ENCODE data around the gene PHF12. TPM values are rescaled to one million over a fixed set of nuclear protein-coding genes. Genes with fewer than 3 reads are reported as not detected.

Gene PHF12
- total and polyA plus RNA-seq, 9 donors, result 22.7 to 62.7 (median 48.6) TPM

DNA sequence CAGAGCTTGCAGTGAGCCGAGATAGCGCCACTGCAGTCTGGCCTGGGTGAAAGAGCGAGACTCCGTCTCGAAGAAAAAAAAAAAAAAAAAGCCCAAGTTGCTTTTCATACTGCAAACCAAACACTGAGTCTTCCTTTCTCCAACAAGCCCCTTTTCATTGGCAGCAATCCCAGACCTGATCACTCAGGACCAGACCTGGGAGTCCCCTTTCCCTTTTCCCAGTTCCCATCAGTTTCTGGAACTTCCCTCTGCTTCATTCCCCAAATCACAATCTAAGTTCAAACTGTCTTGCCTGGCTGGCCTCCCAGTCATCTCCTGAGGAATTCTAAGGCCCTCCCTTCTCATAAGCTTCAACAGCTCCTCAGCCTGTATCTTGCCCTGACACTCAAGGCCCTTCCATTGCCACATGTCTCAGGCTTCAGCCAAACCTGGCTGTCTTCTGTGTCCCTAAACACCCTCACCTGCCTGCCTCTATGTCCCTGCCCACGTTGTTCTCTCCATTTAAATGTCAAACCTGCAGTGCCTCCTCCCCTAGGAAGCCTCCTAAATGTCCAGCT is 11.8 kb upstream of the PHF12 start:
- Histone ChIP-seq H3K36me3 (no peaks in the 10 kb centered on the region), H3K9me3 (no peaks in the 10 kb centered on the region), H3K27me3 (no peaks in the 10 kb centered on the region), H3K27ac (no peak overlapping the region), H3K4me3 (no peak overlapping the region), H3K4me1 (ENCODE audit: insufficient read depth) (peaks cover 3% of the 10 kb centered on the region)
- WGBS, 3 donors, result 32 to 51% (median 35%) methylated on average over 6 of the region's 6 CpGs
- TF ChIP-seq, protein P1, sequence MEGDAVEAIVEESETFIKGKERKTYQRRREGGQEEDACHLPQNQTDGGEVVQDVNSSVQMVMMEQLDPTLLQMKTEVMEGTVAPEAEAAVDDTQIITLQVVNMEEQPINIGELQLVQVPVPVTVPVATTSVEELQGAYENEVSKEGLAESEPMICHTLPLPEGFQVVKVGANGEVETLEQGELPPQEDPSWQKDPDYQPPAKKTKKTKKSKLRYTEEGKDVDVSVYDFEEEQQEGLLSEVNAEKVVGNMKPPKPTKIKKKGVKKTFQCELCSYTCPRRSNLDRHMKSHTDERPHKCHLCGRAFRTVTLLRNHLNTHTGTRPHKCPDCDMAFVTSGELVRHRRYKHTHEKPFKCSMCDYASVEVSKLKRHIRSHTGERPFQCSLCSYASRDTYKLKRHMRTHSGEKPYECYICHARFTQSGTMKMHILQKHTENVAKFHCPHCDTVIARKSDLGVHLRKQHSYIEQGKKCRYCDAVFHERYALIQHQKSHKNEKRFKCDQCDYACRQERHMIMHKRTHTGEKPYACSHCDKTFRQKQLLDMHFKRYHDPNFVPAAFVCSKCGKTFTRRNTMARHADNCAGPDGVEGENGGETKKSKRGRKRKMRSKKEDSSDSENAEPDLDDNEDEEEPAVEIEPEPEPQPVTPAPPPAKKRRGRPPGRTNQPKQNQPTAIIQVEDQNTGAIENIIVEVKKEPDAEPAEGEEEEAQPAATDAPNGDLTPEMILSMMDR (IDR thresholded peaks at IDR 0.05), result no peak
- TF ChIP-seq EP300 (IDR thresholded peaks at IDR 0.05) (no peak), POLR2A (IDR thresholded peaks at IDR 0.05) (no peak)
- intact Hi-C loops (cut with DNase I), result loop anchor here in 3 of 4 donors (5.0 to 10.0 kb wide), 3 partner anchors 62 to 562 kb away; no protein-coding TSS in a partner anchor
- DNase-seq, result peak in 1 of 5 donors; percentile 9

DNA sequence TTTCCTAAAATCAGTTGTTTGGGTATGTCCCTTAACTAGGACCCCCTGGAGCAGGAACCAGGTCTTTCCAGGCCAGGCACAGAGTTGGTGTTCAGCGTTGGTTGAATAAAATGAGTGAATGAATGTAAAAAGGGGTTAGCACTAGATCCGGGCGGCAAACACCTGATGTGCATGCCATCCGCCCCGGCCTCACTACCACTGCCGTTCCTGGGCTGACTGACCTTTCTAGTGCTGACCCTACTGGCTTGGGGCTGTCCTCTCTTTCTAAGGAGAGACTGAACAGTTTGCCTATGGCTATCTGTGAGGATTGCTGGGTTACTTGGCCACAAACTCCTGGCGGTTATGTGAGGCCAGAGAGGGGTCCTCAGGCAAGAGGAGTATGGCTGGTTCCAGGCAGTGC is 10.1 kb upstream of the PHF12 start:
- H3K4me1 ChIP-seq (ENCODE audit: insufficient read depth), result no peaks in the 10 kb centered on the region
- intact Hi-C loops (cut with DNase I), result loop anchor here in 3 of 4 donors (5.0 to 10.0 kb wide), 3 partner anchors 63 to 563 kb away; no protein-coding TSS in a partner anchor
- H3K27me3 ChIP-seq, result no peaks in the 10 kb centered on the region
- no peaks in the 10 kb centered on the region for H3K36me3 ChIP-seq
- no peak overlapping the region for H3K4me3 ChIP-seq
- peak in 2 of 5 donors; percentile 4 to 15 for DNase-seq
- TF ChIP-seq EP300 (IDR thresholded peaks at IDR 0.05) (no peak), POLR2A (IDR thresholded peaks at IDR 0.05) (no peak)
- TF ChIP-seq, protein P1 (IDR thresholded peaks at IDR 0.05), result no peak
- no peak overlapping the region for H3K27ac ChIP-seq
- WGBS, 3 donors, result 78 to 83% (median 82%) methylated on average over 7 of the region's 7 CpGs
- H3K9me3 ChIP-seq, result no peaks in the 10 kb centered on the region

DNA sequence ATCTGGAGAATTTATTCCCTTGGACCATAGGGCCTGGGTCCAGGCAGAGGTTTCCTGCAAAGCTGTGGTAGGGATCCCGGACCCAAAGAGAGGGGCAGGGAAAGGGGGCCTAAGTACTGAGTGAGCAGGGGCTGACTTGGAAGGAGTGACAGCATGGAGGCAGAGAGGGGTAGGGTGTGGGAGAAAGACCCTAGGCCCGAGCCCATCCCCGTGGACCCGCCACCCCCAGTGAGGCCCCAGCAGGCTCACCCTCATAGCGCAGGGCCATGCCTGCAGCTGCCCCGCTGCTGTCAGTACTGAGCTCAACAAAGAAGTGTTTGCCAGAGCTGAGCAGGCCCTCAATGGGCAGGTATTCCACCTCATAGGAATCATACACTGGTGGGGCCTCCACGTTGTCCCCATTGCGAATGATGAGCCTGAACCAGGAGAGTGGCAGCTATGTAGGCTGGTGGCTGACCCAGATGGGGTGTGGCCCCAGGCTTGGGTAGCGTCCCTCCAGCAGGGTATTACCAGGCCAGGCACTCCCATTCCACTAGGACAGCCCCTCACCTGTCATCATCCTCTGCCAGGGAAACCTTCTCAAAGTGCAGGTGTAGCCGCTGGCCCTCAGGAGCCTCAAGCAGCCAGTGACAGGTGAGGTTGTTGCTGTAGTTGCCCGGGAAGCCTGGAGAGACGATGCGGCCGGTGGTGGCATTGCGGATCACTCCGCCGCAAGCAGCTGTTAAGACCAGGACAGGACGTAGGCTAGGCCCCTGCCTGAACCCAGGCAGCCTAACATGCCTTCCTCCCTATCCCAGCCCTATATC is 9.1 kb upstream of the PHF12 start:
- WGBS, 3 donors, result 91 to 93% (median 93%) methylated on average over 18 of the region's 18 CpGs
- TF ChIP-seq, protein P1 (IDR thresholded peaks at IDR 0.05), result no peak
- TF ChIP-seq POLR2A (IDR thresholded peaks at IDR 0.05) (no peak), EP300 (IDR thresholded peaks at IDR 0.05) (no peak)
- Histone ChIP-seq H3K4me3 (no peak overlapping the region), H3K27ac (no peak overlapping the region), H3K4me1 (ENCODE audit: insufficient read depth) (no peaks in the 10 kb centered on the region), H3K27me3 (no peaks in the 10 kb centered on the region), H3K9me3 (no peaks in the 10 kb centered on the region), H3K36me3 (no peaks in the 10 kb centered on the region)
- intact Hi-C loops (cut with DNase I), result loop anchor here in 3 of 4 donors (5.0 to 10.0 kb wide), 3 partner anchors 64 to 564 kb away; no protein-coding TSS in a partner anchor
- DNase-seq, result peak in 1 of 5 donors; percentile 28

DNA sequence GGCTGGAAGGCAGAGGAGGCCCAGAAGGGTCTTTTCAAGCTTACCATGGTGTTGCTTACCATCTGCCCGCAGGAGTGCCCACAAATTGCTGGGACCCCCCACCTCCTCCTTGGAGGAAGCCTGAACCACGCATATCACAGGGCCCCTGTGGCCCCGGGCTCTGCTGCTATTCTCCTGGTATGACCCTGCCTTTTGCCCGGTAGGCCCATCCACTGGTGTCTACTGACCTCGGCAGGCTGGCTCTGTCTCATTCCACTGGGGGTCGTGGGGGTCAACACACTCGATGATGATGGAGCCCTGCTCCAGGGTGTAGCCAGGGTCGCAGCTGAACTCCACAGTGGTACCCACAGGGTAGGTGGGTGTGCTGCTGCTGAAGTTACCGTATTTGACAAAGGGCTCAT is 8.2 kb upstream of the PHF12 start:
- no peaks in the 10 kb centered on the region for H3K36me3 ChIP-seq
- no peaks in the 10 kb centered on the region for H3K9me3 ChIP-seq
- intact Hi-C loops (cut with DNase I), result no loop called here
- H3K4me3 ChIP-seq, result no peak overlapping the region
- peak in 2 of 5 donors; percentile 19 to 25 for DNase-seq
- 77 to 87% (median 83%) methylated on average over 7 to 9 of the region's 9 CpGs for WGBS, 3 donors
- H3K27me3 ChIP-seq, result no peaks in the 10 kb centered on the region
- no peaks in the 10 kb centered on the region for H3K4me1 ChIP-seq (ENCODE audit: insufficient read depth)
- no peak overlapping the region for H3K27ac ChIP-seq
- TF ChIP-seq, protein P1 (IDR thresholded peaks at IDR 0.05), result no peak
- TF ChIP-seq POLR2A (IDR thresholded peaks at IDR 0.05), result no peak
- no peak for TF ChIP-seq EP300 (IDR thresholded peaks at IDR 0.05)
